HG03354 (cell line): ENCODE results near the gene PDCD11.
A peak's percentile ranks its signal among the peaks of the same experiment; 100 is the strongest.

ENCODE experiments used
- ATAC-seq: cut with Tn5 transposase; IDR thresholded peaks from one replicate; pipeline ENCODE4 v1.9.1; 2021; ENCODE audit warnings: mild to moderate bottlenecking; ENCODE audit not compliant: unreplicated experiment, poor library complexity, severe bottlenecking

The PDCD11 gene

GRCh38 chr10:103445767-103446567, 49.5 kb downstream of the PDCD11 start:
- ATAC-seq: no peak

- no peak for ATAC-seq
Measured at GRCh38 chr10:103447187-103447586, 50.8 kb downstream of the PDCD11 start.

- ATAC-seq: no peak
Measured at GRCh38 chr10:103448746-103449145, 52.3 kb downstream of the PDCD11 start.

- no peak for ATAC-seq
Measured at GRCh38 chr10:103449208-103450144, 53.0 kb downstream of the PDCD11 start.

- no peak for ATAC-seq
Measured at GRCh38 chr10:103450201-103450695, 53.8 kb downstream of the PDCD11 start.

GRCh38 chr10:103451091-103451813, 54.8 kb downstream of the PDCD11 start:
- no peak for ATAC-seq

GRCh38 chr10:103451831-103452505, 55.5 kb downstream of the PDCD11 start, which contains the start of gene CALHM2:
Gene CALHM2 (minus strand): TSS chr10:103452370. CDS start chr10:103449941, 2,429 bp downstream.
- peak; percentile 76 for ATAC-seq

- ATAC-seq: no peak
Measured at GRCh38 chr10:103452506-103453230, 56.2 kb downstream of the PDCD11 start.

GRCh38 chr10:103454026-103454425, 57.6 kb downstream of the PDCD11 start:
- no peak for ATAC-seq

- ATAC-seq: no peak
Measured at GRCh38 chr10:103455235-103455634, 58.8 kb downstream of the PDCD11 start.

GRCh38 chr10:103456074-103456660, 59.7 kb downstream of the PDCD11 start:
- no peak for ATAC-seq

- no peak for ATAC-seq
Measured at GRCh38 chr10:103457176-103457712, 60.8 kb downstream of the PDCD11 start.

- no peak for ATAC-seq
Measured at GRCh38 chr10:103457896-103458583, 61.6 kb downstream of the PDCD11 start.

GRCh38 chr10:103458720-103459119, 62.3 kb downstream of the PDCD11 start, which contains the start of gene CALHM1:
Gene CALHM1 (minus strand): TSS chr10:103458900. CDS start chr10:103458751, 149 bp downstream.
- ATAC-seq: no peak

GRCh38 chr10:103459615-103460014, 63.2 kb downstream of the PDCD11 start:
- no peak for ATAC-seq

GRCh38 chr10:103463499-103463898, 67.1 kb downstream of the PDCD11 start:
- ATAC-seq: no peak

- no peak for ATAC-seq
Measured at GRCh38 chr10:103465411-103466179, 69.2 kb downstream of the PDCD11 start.
